LHCN-M2 (cell line): ENCODE data around the gene UQCC5. TPM values are rescaled to one million over a fixed set of nuclear protein-coding genes. Genes with fewer than 3 reads are reported as not detected.

Source experiments
- DNase-seq: peaks from one replicate; pipeline ENCODE4 v3.0.0-alpha.2; 2012; ENCODE audit warnings: low read depth
- polyA plus RNA-seq: library from polyadenylated mRNA; unstranded; fragments of >200 nt; gene quantifications from one replicate; pipeline ENCODE4 v1.2.1, GENCODE V29; 2012; ENCODE audit warnings: missing spikeins
- total RNA-seq: library from RNA; depleted of rRNA; stranded (reverse); fragments of >200 nt; gene quantifications from 2 replicates; pipeline ENCODE4 v1.2.3, GENCODE V29; 2014; rRNA removed

UQCC5 gene, protein sequence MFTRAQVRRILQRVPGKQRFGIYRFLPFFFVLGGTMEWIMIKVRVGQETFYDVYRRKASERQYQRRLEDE
- 1.1 and 1.7 TPM in 2 replicates for total RNA-seq
- 143 TPM for polyA plus RNA-seq

DNA sequence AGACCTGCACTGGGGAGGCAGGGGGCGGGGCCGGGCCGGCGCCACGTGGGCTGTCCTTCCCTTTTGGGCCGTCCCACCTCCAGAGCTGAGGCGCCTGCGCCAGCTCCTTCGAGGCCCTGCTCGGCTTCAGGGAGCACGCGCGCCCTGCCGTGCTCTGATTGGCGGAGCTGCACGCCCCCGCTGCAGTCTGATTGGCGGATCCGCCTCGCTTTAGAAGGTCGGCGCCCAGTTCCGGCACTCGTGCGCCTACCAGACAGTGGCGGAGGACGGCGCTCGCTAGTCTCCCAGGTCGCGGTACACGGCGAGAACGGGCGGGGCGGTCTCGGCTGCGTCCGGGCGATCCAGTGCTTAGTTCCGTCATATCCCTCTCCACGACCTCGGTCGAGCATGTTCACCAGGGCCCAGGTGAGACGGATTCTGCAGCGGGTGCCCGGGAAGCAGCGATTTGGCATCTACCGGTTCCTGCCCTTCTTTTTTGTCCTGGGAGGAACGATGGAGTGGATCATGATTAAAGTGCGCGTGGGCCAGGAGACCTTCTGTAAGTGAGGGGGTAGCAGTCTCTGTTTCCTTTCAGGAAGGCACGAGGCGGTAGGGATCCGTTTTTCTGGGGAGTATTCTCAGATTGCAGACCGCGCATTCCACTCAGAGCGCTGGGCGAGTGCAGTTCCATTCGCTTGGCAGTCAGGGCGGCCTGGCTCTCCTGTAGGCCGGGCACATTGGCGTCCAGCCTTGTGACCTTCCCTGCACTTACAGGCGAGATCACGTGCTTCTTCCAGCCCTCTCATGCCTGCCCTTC is at the start of gene UQCC5:
TSS of gene UQCC5 (plus strand) at position 237 of the 796 bp plus-strand sequence. CDS start at position 388, 151 bp downstream.
- peak; percentile 98 for DNase-seq

DNA sequence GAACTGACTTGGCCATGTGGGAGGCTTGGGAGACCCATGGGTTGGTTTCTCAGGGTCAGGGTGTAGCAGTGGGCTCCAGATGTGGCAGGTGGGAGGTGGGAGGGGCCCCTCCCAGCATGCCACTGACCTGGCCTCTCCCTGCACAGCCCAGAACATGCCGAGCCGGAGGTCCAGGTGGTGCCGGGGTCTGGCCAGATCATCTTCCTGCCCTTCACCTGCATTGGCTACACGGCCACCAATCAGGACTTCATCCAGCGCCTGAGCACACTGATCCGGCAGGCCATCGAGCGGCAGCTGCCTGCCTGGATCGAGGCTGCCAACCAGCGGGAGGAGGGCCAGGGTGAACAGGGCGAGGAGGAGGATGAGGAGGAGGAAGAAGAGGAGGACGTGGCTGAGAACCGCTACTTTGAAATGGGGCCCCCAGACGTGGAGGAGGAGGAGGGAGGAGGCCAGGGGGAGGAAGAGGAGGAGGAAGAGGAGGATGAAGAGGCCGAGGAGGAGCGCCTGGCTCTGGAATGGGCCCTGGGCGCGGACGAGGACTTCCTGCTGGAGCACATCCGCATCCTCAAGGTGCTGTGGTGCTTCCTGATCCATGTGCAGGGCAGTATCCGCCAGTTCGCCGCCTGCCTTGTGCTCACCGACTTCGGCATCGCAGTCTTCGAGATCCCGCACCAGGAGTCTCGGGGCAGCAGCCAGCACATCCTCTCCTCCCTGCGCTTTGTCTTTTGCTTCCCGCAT is 49.2 kb upstream of the UQCC5 start:
- DNase-seq: no peak

DNA sequence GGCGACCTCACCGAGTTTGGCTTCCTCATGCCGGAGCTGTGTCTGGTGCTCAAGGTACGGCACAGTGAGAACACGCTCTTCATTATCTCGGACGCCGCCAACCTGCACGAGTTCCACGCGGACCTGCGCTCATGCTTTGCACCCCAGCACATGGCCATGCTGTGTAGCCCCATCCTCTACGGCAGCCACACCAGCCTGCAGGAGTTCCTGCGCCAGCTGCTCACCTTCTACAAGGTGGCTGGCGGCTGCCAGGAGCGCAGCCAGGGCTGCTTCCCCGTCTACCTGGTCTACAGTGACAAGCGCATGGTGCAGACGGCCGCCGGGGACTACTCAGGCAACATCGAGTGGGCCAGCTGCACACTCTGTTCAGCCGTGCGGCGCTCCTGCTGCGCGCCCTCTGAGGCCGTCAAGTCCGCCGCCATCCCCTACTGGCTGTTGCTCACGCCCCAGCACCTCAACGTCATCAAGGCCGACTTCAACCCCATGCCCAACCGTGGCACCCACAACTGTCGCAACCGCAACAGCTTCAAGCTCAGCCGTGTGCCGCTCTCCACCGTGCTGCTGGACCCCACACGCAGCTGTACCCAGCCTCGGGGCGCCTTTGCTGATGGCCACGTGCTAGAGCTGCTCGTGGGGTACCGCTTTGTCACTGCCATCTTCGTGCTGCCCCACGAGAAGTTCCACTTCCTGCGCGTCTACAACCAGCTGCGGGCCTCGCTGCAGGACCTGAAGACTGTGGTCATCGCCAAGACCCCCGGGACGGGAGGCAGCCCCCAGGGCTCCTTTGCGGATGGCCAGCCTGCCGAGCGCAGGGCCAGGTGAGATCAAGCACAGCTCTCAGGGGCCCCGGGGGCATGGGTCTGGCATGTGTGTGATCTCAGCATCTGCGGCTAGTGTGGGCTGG is 48.4 kb upstream of the UQCC5 start:
- DNase-seq: no peak

DNA sequence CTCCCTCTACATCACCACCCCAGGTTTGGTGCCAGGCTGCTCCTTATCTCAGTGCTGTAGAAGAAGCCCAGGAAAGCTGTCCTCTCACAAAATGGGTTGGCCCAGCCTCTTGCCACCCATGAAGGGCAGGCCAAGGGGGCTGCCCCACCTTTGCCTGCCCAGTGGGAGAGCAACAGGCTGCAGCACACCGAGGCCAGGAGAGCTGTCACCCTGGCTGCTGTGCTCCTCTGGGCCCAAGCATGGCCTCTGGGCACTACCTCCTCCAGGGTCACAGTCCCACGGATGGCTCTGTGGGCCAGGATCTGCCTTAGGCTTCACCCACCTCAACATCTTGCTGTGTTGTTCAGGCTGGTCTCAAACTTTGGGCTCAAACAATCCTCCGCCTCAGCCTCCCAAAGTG is 47.7 kb upstream of the UQCC5 start:
- no peak for DNase-seq

DNA sequence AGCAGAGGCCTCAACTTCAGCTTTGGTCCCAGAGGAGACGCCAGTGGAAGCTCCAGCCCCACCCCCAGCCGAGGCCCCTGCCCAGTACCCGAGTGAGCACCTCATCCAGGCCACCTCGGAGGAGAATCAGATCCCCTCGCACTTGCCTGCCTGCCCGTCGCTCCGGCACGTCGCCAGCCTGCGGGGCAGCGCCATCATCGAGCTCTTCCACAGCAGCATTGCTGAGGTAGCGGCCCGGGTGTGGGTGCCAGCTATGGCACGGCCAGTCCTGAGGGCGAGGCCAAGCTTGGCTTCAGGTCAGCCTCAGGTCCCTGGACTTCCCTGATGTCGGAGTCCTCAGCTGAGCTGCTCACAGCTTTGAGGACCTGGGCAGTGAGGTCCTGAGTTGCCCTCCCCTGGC is 47.0 kb upstream of the UQCC5 start:
- DNase-seq: no peak

DNA sequence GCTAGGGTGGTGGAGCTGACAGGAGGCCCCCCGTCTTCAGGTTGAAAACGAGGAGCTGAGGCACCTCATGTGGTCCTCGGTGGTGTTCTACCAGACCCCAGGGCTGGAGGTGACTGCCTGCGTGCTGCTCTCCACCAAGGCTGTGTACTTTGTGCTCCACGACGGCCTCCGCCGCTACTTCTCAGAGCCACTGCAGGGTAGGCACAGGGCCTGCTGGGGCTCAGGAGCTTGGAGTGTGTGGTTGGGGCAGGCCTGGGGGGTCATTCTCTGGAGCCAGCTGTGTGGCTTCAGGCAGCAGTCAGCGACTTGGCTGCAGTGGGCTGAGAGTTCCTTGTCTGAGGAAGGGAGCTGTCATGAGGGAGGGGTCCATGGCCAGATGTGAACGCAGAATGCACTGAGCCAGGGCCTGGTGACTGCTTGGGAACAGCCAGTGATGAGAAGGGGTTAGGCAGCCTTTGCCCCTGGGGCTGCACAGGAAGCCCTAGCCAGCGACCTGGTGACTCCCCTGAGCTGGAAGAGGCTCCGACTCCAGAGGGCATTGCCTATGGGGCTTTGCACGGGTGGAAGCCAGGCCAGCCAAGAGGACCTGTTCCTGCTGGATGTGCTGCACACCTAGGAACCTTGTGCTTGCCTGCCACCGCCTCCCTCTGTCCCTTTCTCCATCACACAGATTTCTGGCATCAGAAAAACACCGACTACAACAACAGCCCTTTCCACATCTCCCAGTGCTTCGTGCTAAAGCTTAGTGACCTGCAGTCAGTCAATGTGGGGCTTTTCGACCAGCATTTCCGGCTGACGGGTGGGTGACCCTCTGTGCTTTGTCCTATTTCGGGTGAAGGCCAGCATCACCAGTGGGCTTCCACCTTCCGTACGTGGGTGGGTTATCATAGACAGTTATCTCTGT is 46.1 kb upstream of the UQCC5 start:
- DNase-seq: no peak

DNA sequence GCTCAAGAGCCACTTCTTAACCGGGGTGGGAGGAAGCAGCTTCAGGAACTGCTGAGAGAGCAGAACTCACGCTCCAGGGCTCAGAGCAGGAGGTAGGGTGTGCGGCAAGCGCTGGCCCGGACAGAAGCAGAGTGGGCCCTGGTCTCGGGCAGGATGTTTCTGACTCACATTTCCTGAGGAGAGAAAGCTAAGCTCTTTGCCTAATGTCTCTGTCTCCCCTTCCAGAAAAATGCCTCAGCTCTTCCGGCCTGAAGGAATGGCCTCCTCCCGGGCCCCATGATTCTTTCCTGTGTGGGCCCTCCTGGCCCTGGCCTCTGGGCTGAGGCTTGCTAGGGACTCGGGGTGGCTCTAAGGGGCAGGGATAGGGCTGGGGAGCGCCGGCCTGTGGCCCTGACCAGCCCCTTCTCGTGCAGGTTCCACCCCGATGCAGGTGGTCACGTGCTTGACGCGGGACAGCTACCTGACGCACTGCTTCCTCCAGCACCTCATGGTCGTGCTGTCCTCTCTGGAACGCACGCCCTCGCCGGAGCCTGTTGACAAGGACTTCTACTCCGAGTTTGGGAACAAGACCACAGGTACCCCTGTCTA is 45.4 kb upstream of the UQCC5 start:
- no peak for DNase-seq

DNA sequence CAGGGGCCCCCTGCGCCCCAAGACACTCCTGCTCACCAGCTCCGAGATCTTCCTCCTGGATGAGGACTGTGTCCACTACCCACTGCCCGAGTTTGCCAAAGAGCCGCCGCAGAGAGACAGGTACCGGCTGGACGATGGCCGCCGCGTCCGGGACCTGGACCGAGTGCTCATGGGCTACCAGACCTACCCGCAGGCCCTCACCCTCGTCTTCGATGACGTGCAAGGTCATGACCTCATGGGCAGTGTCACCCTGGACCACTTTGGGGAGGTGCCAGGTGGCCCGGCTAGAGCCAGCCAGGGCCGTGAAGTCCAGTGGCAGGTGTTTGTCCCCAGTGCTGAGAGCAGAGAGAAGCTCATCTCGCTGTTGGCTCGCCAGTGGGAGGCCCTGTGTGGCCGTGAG is 44.3 kb upstream of the UQCC5 start:
- no peak for DNase-seq

DNA sequence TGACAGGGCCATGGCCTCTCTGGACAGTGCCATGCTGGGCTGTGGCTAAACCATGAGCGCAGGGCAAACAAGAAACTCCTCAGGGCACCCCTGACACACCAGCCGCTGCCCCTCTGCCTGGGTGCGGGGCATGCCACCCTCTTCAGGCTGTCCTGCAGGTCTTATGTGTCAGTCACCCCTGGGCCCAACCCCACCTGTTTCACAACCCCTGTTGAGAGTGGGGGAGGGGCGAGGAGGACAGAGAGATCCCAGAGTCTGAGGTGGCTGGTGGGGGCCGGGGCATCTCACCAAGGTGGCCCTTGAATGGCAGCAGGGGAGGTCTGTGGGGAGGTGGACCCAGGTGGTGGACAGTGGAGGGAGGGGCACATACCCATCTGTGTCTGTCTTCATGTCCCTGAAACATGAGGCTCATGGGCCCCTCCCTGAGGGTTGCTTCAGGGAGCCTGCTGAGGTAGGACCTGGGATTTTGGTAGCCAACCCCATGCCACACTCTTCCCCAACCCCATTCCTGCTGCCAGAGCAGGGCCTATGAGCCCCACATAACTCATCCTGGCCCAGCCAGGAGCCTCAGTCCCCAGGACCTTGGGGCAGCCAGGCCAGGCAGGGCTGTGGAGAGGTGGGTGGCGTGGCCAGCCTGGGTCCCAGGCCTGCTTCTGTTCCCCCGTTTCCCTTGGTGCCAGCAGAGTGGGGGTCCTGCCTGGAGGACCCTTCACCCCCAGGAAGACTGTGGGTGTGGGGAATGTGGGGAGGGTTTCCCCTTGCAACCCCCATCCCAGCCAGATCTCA is 43.0 kb upstream of the UQCC5 start:
- no peak for DNase-seq

DNA sequence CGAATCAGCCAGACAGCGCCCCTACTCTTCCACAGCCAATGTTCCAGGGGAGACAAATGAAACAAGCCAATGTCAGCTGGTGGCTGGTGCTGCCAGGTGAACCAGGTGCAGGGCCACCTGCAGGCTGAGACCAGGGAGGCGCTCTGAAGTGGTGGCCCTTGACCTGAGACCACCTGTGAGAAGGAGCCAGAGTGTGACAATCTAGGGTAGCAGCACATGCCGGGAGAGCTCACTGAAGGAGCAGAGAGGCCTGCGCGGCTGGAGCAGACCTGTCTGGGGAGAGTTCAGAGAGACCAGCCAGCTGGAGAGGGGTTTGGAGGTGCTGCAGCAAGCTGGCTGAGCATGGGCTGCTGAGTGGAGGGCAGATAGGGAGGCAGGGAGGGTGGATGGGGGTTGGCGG is 42.0 kb upstream of the UQCC5 start:
- no peak for DNase-seq

DNA sequence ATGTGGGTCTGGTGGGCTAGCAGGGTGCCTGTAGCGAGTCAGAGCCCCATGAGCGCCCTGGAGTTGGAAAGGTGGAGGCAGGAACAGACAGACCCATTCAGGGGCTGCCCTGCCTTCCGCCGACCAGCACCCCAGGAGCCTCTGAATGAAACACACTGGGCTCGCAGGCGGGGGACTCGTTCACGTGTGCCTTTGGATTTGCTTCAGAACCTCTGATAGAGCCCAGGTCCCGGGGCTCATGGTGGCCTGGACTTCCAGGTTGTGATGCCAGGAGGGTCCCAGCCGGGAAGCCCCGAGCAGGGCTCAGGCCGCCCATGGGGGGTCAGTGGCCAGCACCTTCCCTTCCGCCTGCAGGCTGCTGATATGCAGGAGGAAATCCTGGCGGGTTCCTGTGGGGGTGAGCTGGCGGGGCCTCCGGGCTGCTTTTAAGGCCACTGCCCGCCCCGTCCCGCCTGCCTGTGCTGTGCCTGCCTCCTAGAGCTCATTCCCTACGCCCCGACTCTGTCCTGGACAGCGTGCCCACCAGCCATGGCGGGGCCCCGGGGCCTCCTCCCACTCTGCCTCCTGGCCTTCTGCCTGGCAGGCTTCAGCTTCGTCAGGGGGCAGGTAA is 41.4 kb upstream of the UQCC5 start, which contains the start of gene STAB1:
TSS of gene STAB1 (plus strand) at position 453 of the 610 bp plus-strand sequence. CDS start at position 529, 76 bp downstream.
- no peak for DNase-seq

DNA sequence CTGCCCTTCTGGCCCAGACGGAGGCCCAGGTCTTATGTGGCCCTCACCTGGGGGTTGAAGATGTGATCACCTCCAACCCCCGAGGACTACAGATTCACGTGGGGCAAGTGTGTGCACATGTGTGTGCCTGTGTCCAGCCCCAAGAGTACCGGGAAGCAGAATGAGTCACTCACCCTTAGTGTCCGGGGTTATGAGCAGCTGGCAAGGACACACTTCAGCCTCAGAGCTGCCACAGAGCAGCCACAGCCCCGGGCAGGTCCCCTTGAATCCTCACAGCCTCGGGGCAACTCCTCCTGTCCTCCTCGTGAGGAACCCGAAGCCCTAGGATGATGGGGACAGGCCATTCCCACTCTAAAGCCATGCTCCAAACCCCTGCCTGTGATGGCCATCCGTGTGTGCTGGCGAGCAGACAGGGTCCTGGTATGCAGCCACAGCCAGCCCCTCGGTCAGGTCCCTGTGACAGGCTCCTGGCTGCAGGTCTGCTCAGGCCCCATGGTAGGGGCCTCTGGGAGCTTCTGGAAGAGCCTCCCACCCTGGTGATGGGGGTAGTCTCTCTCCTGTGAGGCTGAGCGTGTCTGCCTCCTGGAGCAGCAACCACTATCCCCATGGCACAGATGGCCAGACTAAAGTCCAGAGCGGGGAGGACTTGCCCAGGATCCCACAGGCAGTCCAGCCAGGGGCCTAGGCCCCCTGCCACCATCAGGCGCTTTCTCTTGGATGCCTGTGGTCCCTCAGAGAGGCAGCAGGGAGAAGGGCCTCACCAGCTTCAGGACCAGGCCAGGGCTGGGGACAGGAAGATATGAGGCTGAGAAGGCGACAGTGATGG is 40.4 kb upstream of the UQCC5 start:
- DNase-seq: peak; percentile 78

DNA sequence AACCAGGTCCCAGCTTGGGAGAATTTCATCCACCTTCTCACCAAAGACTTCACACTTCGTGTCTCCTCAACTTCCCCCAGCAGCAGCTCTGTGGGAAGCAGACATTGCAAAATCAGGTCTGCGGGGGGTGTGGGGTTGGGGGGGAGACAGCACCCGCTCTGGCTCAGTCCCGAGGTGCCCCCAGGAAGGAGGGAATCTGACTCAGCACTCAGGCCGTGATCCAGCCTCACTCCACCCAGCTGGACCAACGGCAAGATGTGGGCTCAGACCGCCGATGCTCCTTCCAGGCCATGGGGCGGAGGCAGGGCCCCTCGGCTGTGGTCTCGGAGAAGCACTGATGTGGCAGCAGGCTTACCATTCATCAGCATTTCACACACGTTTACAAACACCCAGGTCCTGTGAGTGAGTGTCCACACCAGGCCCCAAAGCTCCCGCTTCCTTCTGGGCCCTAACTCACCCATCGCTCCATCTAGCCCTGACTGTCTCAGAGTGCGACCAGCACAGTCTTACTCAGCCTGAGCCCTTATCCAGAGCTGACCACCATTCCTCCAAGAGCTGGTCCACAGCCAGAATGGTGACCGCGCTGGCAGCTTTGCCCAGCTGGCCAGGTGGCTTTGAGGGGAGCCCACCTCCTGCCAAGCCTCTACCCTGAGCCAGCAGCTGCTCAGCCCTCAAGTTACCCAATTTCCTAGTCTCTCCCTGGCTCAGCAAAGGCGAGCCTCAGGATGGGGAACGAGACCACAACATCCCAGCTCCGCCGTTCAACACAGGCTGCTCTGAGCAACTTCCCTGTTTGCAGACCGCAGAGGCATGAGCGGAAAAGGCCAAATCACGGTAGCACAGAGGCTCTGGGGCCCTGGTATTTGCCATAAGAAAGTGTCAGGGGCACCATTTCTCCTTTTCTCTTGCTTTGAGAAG is 38.0 kb upstream of the UQCC5 start:
- DNase-seq: peak; percentile 83

DNA sequence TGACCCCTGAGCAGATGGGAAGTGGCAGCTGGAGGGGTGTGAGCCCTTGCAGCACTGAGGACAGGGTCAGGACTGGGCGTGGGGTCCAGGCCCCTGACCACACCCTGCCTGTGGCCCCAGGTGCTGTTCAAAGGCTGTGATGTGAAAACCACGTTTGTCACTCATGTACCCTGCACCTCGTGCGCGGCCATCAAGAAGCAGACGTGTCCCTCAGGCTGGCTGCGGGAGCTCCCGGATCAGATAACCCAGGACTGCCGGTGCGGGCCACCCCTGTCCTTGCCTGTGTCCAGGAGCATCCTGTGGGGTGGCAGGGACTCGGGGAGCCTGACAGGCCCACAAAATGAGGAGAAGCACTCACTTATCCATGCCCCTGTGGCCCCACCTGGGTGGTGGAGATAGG is 35.4 kb upstream of the UQCC5 start:
- DNase-seq: no peak

DNA sequence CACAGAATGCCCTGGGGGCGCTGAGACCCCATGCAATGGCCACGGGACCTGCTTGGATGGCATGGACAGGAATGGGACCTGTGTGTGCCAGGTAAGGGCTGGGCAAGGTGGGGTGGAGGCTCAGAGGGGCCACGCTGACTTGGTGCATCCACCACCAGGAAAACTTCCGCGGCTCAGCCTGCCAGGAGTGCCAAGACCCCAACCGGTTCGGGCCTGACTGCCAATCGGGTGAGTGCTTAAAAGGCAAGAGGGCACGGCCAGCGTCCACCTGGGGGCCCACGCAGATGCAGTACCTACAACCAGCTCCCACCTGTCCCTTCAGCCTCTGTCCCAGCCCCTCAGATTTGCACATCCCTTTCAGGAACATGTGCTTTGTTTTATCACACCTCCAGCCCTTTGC is 34.4 kb upstream of the UQCC5 start:
- no peak for DNase-seq

DNA sequence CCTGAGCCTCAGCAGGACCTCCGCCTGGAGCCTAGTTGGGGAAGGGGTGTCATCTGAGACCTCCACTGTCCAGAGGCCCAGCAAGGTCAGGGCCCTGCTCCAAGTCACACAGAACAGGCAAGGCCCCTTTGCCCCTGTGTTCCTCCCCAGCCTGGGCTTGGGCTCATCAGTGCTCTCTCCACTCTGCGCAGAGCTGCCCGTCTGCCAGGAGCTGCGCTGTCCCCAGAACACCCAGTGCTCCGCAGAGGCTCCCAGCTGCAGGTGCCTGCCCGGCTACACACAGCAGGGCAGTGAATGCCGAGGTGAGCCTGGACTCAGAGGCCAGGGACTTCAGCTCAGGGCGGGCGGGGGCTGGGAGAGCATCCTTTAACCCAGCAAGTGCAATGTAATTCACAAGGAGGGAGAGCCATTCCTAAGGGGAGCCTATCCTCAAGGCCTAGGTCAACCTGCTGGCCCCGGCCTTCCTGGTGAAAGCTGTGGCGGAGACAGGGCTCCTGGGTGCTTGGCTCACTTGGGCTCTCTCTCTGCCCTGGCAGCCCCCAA is 33.5 kb upstream of the UQCC5 start:
- DNase-seq: no peak
